Thymus (tissue), 11 donors: ENCODE results near the gene P3H2. TPM values are rescaled to one million over a fixed set of nuclear protein-coding genes. Genes with fewer than 3 reads are reported as not detected.

ENCODE experiments used
- DNase-seq, 9 donors: peaks; one replicate each; pipeline ENCODE4 v3.0.0-alpha.2; 2013; ENCODE audit warnings: low spot score in 9 of 9, low read depth in 6 of 9, missing footprints in 1 of 9
- H3K27ac ChIP-seq, 2 donors: one replicate each; pipeline ENCODE4 v1.5.1; 2013; ENCODE audit warnings: control low read depth in 1 of 2, low read depth in 1 of 2, low read length in 1 of 2, mild to moderate bottlenecking in 1 of 2, moderate library complexity in 1 of 2
- H3K27me3 ChIP-seq, 2 donors: one replicate each; pipeline ENCODE4 v1.5.1; 2013; ENCODE audit warnings: low read length in 1 of 2; ENCODE audit not compliant: control insufficient read depth in 2 of 2, insufficient read depth in 1 of 2
- H3K36me3 ChIP-seq, 2 donors: one replicate each; pipeline ENCODE4 v1.5.1; 2013; ENCODE audit warnings: low read length in 1 of 2, mild to moderate bottlenecking in 1 of 2, moderate library complexity in 1 of 2; ENCODE audit not compliant: control insufficient read depth in 2 of 2, insufficient read depth in 2 of 2
- H3K4me1 ChIP-seq, 2 donors: one replicate each; pipeline ENCODE4 v1.5.1; 2013; ENCODE audit warnings: low read length in 2 of 2; ENCODE audit not compliant: control insufficient read depth in 2 of 2, insufficient read depth in 2 of 2
- H3K4me3 ChIP-seq, 2 donors: one replicate each; pipeline ENCODE4 v1.5.1; 2013; ENCODE audit warnings: low read length in 2 of 2, control low read depth in 1 of 2, mild to moderate bottlenecking in 1 of 2
- H3K9me3 ChIP-seq, 2 donors: one replicate each; pipeline ENCODE4 v1.5.1; 2013; ENCODE audit warnings: low read length in 1 of 2, mild to moderate bottlenecking in 1 of 2; ENCODE audit not compliant: control insufficient read depth in 2 of 2, insufficient read depth in 1 of 2
- WGBS: extraction: QIAGEN DNeasy Blood & Tissue Kit; methylation state at CpG from one replicate; pipeline ENCODE4 v1.1.7; 2013; 5-methylcytosine and 5-hydroxymethylcytosine counted together
- polyA plus RNA-seq: library from polyadenylated mRNA; stranded (reverse); fragments of 200-250 nt; gene quantifications from one replicate; pipeline ENCODE4 v1.2.3, GENCODE V29; 2013
- total RNA-seq: library from RNA; stranded (reverse); fragments of 120-200 nt; gene quantifications from one replicate; pipeline ENCODE4 v1.2.4, GENCODE V29; 2013
- donor health status: healthy.

P3H2 gene
- total and polyA plus RNA-seq, 2 donors, result 5.9 to 8.0 TPM

GRCh38 chr3:190056742-190057141, 64.0 kb downstream of the P3H2 start:
- no peak for DNase-seq
- no peaks in the 10 kb centered on the region for H3K36me3 ChIP-seq
- 68% methylated on average over 4 of the region's 4 CpGs for WGBS
- no peaks in the 10 kb centered on the region for H3K27me3 ChIP-seq
- no peak overlapping the region for H3K4me3 ChIP-seq
- H3K27ac ChIP-seq, result no peak overlapping the region
- no peaks in the 10 kb centered on the region for H3K9me3 ChIP-seq
- H3K4me1 ChIP-seq, result no peaks in the 10 kb centered on the region

DNA sequence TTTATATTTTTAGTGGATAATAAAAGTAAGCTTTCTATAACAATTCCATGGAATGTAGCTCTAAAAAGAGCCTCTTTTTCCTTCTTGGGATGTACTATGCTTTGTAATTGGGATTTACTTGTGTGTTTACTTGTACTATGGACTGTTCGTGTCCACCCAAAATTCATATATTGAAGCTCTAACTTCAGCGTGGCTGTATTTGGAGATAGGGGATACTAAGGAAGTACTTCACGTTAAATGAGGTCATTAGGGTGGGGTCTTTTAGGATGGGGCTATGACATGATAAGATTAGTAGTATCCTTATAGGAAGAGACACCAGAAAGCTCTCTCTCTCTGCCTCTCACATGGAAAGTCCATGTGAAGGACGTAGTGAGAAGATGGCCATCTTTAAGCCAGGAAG, 64.9 kb downstream of the P3H2 start:
- no peaks in the 10 kb centered on the region for H3K4me1 ChIP-seq
- H3K9me3 ChIP-seq, result no peaks in the 10 kb centered on the region
- H3K36me3 ChIP-seq, result no peaks in the 10 kb centered on the region
- DNase-seq, result no peak
- peak overlapping the region in 1 of 2 donors; percentile 29 for H3K27ac ChIP-seq
- 95% methylated on average over 4 of the region's 4 CpGs for WGBS
- no peaks in the 10 kb centered on the region for H3K27me3 ChIP-seq
- H3K4me3 ChIP-seq, result no peak overlapping the region

- 91% methylated on average over 4 of the region's 4 CpGs for WGBS
- no peak overlapping the region for H3K27ac ChIP-seq
- no peaks in the 10 kb centered on the region for H3K4me1 ChIP-seq
- H3K27me3 ChIP-seq, result no peaks in the 10 kb centered on the region
- no peak for DNase-seq
- no peak overlapping the region for H3K4me3 ChIP-seq
- no peaks in the 10 kb centered on the region for H3K9me3 ChIP-seq
- H3K36me3 ChIP-seq, result no peaks in the 10 kb centered on the region
These were observed 66.6 kb downstream of the P3H2 start for GRCh38 chr3:190053919-190054672.

GRCh38 chr3:190051641-190052040, 69.1 kb downstream of the P3H2 start:
- no peaks in the 10 kb centered on the region for H3K36me3 ChIP-seq
- no peaks in the 10 kb centered on the region for H3K4me1 ChIP-seq
- no peak overlapping the region for H3K27ac ChIP-seq
- H3K9me3 ChIP-seq, result no peaks in the 10 kb centered on the region
- no peak for DNase-seq
- no peaks in the 10 kb centered on the region for H3K27me3 ChIP-seq
- H3K4me3 ChIP-seq, result no peak overlapping the region
- WGBS, result 90% methylated on average over 2 of the region's 2 CpGs

- DNase-seq, result no peak
- no peaks in the 10 kb centered on the region for H3K27me3 ChIP-seq
- H3K4me3 ChIP-seq, result no peak overlapping the region
- H3K9me3 ChIP-seq, result no peaks in the 10 kb centered on the region
- H3K4me1 ChIP-seq, result no peaks in the 10 kb centered on the region
- H3K36me3 ChIP-seq, result no peaks in the 10 kb centered on the region
- no peak overlapping the region for H3K27ac ChIP-seq
- 68% methylated on average over 9 of the region's 9 CpGs for WGBS
These were observed 71.7 kb downstream of the P3H2 start for GRCh38 chr3:190048932-190049441.

DNA sequence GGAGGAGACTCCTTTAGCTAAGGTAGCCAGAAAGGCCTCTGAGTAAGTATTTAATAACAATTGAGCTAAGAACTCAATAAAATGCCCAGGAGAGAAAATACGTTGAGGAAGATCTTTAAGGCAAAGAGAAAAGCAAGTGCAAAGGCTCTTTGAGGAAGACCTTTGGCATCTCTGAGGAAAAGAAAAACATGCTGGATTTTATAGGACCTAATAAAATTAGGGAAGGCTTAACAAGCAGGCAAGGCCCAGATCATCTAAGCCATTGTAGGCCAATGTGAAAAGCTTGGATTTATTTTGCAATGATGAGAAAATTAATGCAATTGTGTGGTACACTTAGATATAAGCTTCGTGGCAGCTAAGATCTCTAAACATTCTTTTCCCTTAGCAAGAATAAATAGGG, 75.7 kb downstream of the P3H2 start:
- no peaks in the 10 kb centered on the region for H3K9me3 ChIP-seq
- no peaks in the 10 kb centered on the region for H3K27me3 ChIP-seq
- H3K27ac ChIP-seq, result no peak overlapping the region
- H3K4me1 ChIP-seq, result no peaks in the 10 kb centered on the region
- no peak for DNase-seq
- no peak overlapping the region for H3K4me3 ChIP-seq
- 94% methylated on average over 2 of the region's 2 CpGs for WGBS
- no peaks in the 10 kb centered on the region for H3K36me3 ChIP-seq

DNA sequence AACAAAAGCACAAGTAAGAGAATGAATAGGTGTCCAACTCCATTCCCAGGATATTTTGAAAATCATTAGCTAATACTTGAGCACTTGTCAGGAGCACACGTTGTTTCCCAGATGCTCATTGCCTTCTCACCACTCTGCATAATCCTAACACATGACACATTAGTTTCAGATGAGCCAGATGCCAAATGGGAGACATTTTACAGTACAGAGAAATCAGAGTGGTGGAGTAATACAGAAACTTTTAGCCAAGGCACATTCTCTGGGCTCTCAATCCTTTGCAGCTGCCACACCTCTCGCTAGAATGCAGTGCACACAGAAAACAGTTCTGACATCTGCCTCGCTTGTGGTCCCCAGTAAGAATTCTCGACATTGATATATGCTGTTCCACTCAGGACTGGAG, 76.6 kb downstream of the P3H2 start:
- H3K27me3 ChIP-seq, result no peaks in the 10 kb centered on the region
- H3K9me3 ChIP-seq, result no peaks in the 10 kb centered on the region
- no peak overlapping the region for H3K27ac ChIP-seq
- H3K4me1 ChIP-seq, result no peaks in the 10 kb centered on the region
- 96% methylated on average over 4 of the region's 4 CpGs for WGBS
- no peaks in the 10 kb centered on the region for H3K36me3 ChIP-seq
- no peak for DNase-seq
- no peak overlapping the region for H3K4me3 ChIP-seq

DNA sequence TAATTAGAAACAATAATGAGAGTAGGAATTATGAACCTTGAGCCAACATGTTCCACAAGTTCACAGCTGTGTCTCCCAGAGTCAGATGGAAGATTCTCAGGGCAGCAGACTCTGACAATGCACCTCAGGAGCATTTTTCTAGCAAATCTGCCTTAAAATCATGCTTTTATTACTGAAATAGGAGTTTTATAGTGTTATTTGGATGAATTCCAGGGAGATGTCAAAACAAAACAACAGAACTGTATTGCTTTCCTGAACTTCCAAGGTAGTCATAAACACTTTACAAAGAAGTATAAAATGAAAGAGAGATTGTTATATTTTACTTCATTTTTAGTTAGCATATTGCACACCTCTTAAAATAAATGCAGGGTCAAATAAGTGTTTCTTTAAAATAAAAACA, 77.0 kb downstream of the P3H2 start:
- H3K4me1 ChIP-seq, result no peaks in the 10 kb centered on the region
- H3K9me3 ChIP-seq, result no peaks in the 10 kb centered on the region
- H3K27ac ChIP-seq, result no peak overlapping the region
- H3K4me3 ChIP-seq, result no peak overlapping the region
- no peaks in the 10 kb centered on the region for H3K36me3 ChIP-seq
- H3K27me3 ChIP-seq, result no peaks in the 10 kb centered on the region
- no peak for DNase-seq

DNA sequence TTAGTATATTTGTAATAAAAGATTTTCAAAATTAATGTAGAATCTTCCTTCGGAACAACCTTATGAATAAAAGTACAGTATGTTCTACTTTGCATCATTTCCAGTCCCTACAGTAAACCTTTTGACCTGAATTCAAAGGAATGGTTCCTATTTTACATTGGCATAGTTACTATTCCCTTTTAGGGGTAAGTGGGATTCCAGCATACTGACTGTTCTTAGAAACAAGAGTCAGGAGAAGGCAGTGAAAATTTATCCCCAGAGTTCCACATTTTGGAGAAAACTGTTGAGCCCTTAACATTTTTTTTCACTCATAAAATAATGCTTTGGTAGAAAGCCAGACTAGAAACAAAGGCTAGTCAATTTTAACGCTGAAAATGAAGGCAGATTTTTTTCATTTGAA, 78.1 kb downstream of the P3H2 start:
- DNase-seq, result no peak
- WGBS, result 91% methylated on average over 2 of the region's 2 CpGs
- H3K27me3 ChIP-seq, result no peaks in the 10 kb centered on the region
- H3K36me3 ChIP-seq, result no peaks in the 10 kb centered on the region
- H3K9me3 ChIP-seq, result no peaks in the 10 kb centered on the region
- no peaks in the 10 kb centered on the region for H3K4me1 ChIP-seq
- H3K27ac ChIP-seq, result no peak overlapping the region
- H3K4me3 ChIP-seq, result no peak overlapping the region
